Spleen (tissue), 11 donors: ENCODE measurements around the gene INHBB. TPM values are rescaled to one million over a fixed set of nuclear protein-coding genes. Genes with fewer than 3 reads are reported as not detected.
"Not testable (repeated sequence)": the region's sequence is repeated elsewhere in the genome, so short reads cannot be mapped to it uniquely, and the experiment has no call there.

Experiments
- DNase-seq: peaks from one replicate; pipeline ENCODE4 v3.0.0-alpha.2; 2020
- H3K27ac ChIP-seq, 8 donors: fragments of 200-600 bp; sonication (generic) in 7 of 8; 1 replicate in 4 of 8; 2 replicates in 4 of 8; pipeline versions ENCODE4 v1.5.0 to v1.8.0; 2016 to 2021; ENCODE audit warnings: inconsistent platforms in 4 of 8, mild to moderate bottlenecking in 4 of 8, moderate library complexity in 1 of 8
- H3K27me3 ChIP-seq, 7 donors: fragments of 200-600 bp; sonication (generic) in 6 of 7; replicated peaks in 1 of 7; 1 replicate in 4 of 7; 2 replicates in 3 of 7; pipeline versions ENCODE4 v1.5.0 to v1.8.0; 2016 to 2021; ENCODE audit warnings: inconsistent platforms in 3 of 7, mild to moderate bottlenecking in 1 of 7
- H3K36me3 ChIP-seq, 6 donors: fragments of 200-600 bp; sonication (generic) in 5 of 6; 1 replicate in 4 of 6; 2 replicates in 2 of 6; pipeline versions ENCODE4 v1.5.0 to v1.8.0; 2016 to 2021; ENCODE audit warnings: inconsistent platforms in 2 of 6
- H3K4me1 ChIP-seq, 6 donors: fragments of 200-600 bp; sonication (generic) in 5 of 6; 1 replicate in 3 of 6; 2 replicates in 3 of 6; pipeline versions ENCODE4 v1.5.0 to v1.8.0; 2016 to 2021; ENCODE audit warnings: inconsistent platforms in 3 of 6
- H3K4me3 ChIP-seq, 8 donors: fragments of 200-600 bp; sonication (generic) in 7 of 8; 1 replicate in 4 of 8; 2 replicates in 4 of 8; pipeline versions ENCODE4 v1.5.0 to v1.8.0; 2016 to 2021; ENCODE audit warnings: inconsistent platforms in 4 of 8, mild to moderate bottlenecking in 4 of 8, moderate library complexity in 2 of 8
- H3K9me3 ChIP-seq, 8 donors: fragments of 200-600 bp; sonication (generic) in 7 of 8; 1 replicate in 4 of 8; 2 replicates in 4 of 8; pipeline versions ENCODE4 v1.5.0 to v1.8.0; 2016 to 2021; ENCODE audit warnings: inconsistent platforms in 4 of 8
- CTCF ChIP-seq, 11 experiments: fragments of 200-600 bp in 7 of 11; fragments of 450-650 bp in 4 of 11; sonication (generic) in 4 of 11; IDR thresholded peaks in 8 of 11; conservative IDR thresholded peaks in 3 of 11; 1 replicate in 7 of 11; 2 replicates in 4 of 11; pipeline versions ENCODE4 v1.4.0 to v1.8.0; 2016 to 2021; ENCODE audit warnings: antibody characterized with exemption in 11 of 11, inconsistent platforms in 4 of 11, mild to moderate bottlenecking in 1 of 11
- POLR2A ChIP-seq, 3 donors: fragments of 450-650 bp; IDR thresholded peaks; one replicate each; pipeline ENCODE4 v1.5.1; 2017; ENCODE audit warnings: antibody characterized with exemption in 3 of 3, mild to moderate bottlenecking in 1 of 3
- POLR2AphosphoS5 ChIP-seq, 3 donors: sonication (generic); formaldehyde crosslinking; IDR thresholded peaks; one replicate each; pipeline ENCODE4 v1.5.1; 2017; ENCODE audit warnings: antibody characterized with exemption in 3 of 3
- WGBS, 5 donors: extraction: QIAGEN DNeasy Blood & Tissue Kit in 3 of 5; methylation state at CpG; one replicate each; pipeline versions ENCODE4 v1.1.5 to v1.1.7; 2013 to 2018; 5-methylcytosine and 5-hydroxymethylcytosine counted together
- intact Hi-C: fragments of 100-400 bp; cut with DNase I; formaldehyde crosslinking; loops from one replicate; pipeline ENCODE4 v1.15.0; 2023; ENCODE audit warnings: low total_unique reads
- polyA plus RNA-seq, 3 donors: library from polyadenylated mRNA; stranded (reverse); fragments of 200-250 nt; gene quantifications; one replicate each; pipeline ENCODE4 v1.2.1, GENCODE V29; 2013
- total RNA-seq, 7 donors: library from RNA; depleted of rRNA in 3 of 7; stranded (reverse); fragments of >200 nt in 3 of 7; fragmentation: NEBNext Ultra II Directional in 4 of 7; extraction: Animal tissue kit (Norgen Biotek cat#: 25700) in 4 of 7; gene quantifications; one replicate each; pipeline versions ENCODE4 v1.1.0 to v1.2.1, GENCODE V29; 2016 to 2021
- donor health status: healthy with polysubstance abuse.
- donor health status: DM: no; HTN: no; CAD: no; lungs with moderate emphysema.
- donor health status: DM: no; HTN: no; CAD: no.
- donor health status: Bipolar disorder and iron deficiency.
- donor health status: healthy.
- donor health status: DM: no; HTN: no; CAD: no.
- donor health status: DM: yes; HTN: yes; CAD: no.

Gene INHBB
- total and polyA plus RNA-seq, 10 donors = 0.26 to 1.5 (median 0.67) TPM

- H3K36me3 ChIP-seq = no peaks in the 10 kb centered on the region
- 70 to 78% (median 72%) methylated on average over 18 of the region's 18 CpGs for WGBS, 5 donors
- peak; percentile 59 for DNase-seq
- no peak for TF ChIP-seq CTCF (IDR thresholded peaks at IDR 0.05 in 8 of 11, conservative IDR thresholded peaks at IDR 0.05 in 3 of 11)
- no peak for TF ChIP-seq POLR2A (IDR thresholded peaks at IDR 0.05)
- TF ChIP-seq POLR2AphosphoS5 (IDR thresholded peaks at IDR 0.05) = no peak
- peaks cover 0 to 7% (median 0%) of the 10 kb centered on the region in 7 donors for H3K27me3 ChIP-seq
- H3K4me1 ChIP-seq = peaks cover 0 to 29% (median 9%) of the 10 kb centered on the region in 6 donors
- intact Hi-C loops = loop anchor here (10.0 kb wide), 1 partner anchor 205 kb away; no protein-coding TSS in a partner anchor
- H3K27ac ChIP-seq = peak overlapping the region in 2 of 8 donors; percentile 15 to 19
- H3K9me3 ChIP-seq = no peaks in the 10 kb centered on the region
- H3K4me3 ChIP-seq = no peak overlapping the region
Measured at GRCh38 chr2:120319686-120320317, 26.1 kb upstream of the INHBB start.

DNA sequence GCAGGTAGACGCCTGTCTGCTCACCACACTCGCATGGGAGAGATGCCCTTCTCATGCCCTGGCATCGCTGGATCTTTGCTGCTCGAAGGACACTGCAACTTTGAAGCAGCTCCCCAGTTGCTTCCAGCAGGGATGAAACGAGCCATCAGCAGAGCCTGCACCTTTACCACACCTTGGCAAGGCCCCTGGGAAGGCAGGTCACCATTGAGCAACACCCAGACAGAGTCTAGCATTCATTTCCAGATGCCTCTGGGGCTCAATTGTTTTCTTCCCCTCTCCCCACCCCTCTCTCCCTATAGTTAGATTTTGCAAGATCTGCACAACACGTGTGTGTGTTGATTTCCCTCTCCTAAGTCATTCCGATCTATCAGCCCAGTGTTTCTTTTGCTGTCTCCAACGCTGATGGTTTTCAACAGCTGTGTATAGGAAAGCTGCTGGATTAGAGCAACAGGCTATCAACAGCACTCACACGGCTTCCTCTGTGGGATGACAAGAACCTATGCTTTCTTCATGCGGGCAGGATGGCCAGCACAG lies 25.6 kb upstream of the INHBB start:
- Histone ChIP-seq H3K4me3 (no peak overlapping the region), H3K27me3 (peaks cover 0 to 7% (median 0%) of the 10 kb centered on the region in 7 donors), H3K9me3 (no peaks in the 10 kb centered on the region), H3K36me3 (no peaks in the 10 kb centered on the region), H3K27ac (peak overlapping the region in 2 of 8 donors; percentile 15 to 19), H3K4me1 (peaks cover 0 to 25% (median 8%) of the 10 kb centered on the region in 6 donors)
- intact Hi-C loops = no loop called here
- WGBS, 5 donors = 63 to 77% (median 66%) methylated on average over 10 of the region's 10 CpGs
- peak; percentile 12 for DNase-seq
- TF ChIP-seq POLR2AphosphoS5 (IDR thresholded peaks at IDR 0.05) = no peak
- no peak for TF ChIP-seq POLR2A (IDR thresholded peaks at IDR 0.05)
- TF ChIP-seq CTCF (IDR thresholded peaks at IDR 0.05 in 8 of 11, conservative IDR thresholded peaks at IDR 0.05 in 3 of 11) = no peak

GRCh38 chr2:120320887-120321556 lies 24.9 kb upstream of the INHBB start:
- H3K36me3 ChIP-seq, DNase-seq, H3K9me3 ChIP-seq, H3K4me3 ChIP-seq, intact Hi-C loops, H3K27me3 ChIP-seq: not testable (repeated sequence)
- 86 to 94% (median 88%) methylated on average over 5 of the region's 5 CpGs for WGBS, 5 donors
- H3K4me1 ChIP-seq = peaks cover 0 to 25% (median 8%) of the 10 kb centered on the region in 6 donors
- H3K27ac ChIP-seq = peak overlapping the region in 1 of 8 donors; percentile 19

DNA sequence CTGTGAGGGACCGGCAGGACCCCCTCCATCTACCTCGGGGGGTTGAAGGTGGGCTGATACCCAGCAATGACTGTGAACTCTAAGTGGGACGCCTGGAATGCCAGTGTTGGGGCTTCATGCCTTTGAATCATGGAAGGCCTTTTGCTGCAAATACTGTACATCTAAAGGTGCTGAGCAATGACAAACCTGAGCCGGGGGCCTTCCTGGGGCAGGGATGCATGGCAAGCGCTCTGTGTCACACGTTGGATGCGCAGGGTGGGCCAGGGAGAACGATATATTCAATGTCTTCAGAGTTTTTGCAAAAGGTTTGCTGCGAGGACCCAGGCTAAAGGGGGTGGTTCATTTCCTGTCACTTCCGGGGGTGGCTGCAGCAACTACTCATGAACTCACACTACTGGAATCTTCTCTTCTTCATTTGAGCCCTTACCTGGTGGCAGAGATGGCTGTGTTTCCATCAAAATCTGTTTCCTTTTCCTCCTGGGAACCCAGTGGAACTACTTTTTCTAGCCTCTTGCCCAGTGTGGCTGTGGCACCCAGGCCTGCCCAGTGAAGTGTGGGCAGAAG lies 24.1 kb upstream of the INHBB start:
- H3K4me3 ChIP-seq = no peak overlapping the region
- 76 to 87% (median 84%) methylated on average over 10 of the region's 10 CpGs for WGBS, 5 donors
- no peaks in the 10 kb centered on the region for H3K9me3 ChIP-seq
- H3K27ac ChIP-seq = no peak overlapping the region
- intact Hi-C loops = no loop called here
- H3K27me3 ChIP-seq = peaks cover 0 to 9% (median 0%) of the 10 kb centered on the region in 7 donors
- H3K4me1 ChIP-seq = peaks cover 0 to 25% (median 8%) of the 10 kb centered on the region in 6 donors
- H3K36me3 ChIP-seq = no peaks in the 10 kb centered on the region
- no peak for DNase-seq
- TF ChIP-seq CTCF (IDR thresholded peaks at IDR 0.05 in 8 of 11, conservative IDR thresholded peaks at IDR 0.05 in 3 of 11) = no peak
- no peak for TF ChIP-seq POLR2AphosphoS5 (IDR thresholded peaks at IDR 0.05)
- TF ChIP-seq POLR2A (IDR thresholded peaks at IDR 0.05) = no peak
